Neural progenitor cell (in vitro differentiated cells): ENCODE data around the gene RORC. TPM values are rescaled to one million over a fixed set of nuclear protein-coding genes. Genes with fewer than 3 reads are reported as not detected.

Experiments
- DNase-seq: peaks from one replicate; pipeline ENCODE4 v3.0.0-alpha.2; 2016; ENCODE audit warnings: low spot score
- H2AFZ ChIP-seq: fragments of 200-600 bp; sonication (generic); replicated peaks from 2 replicates; pipeline ENCODE4 v1.6.1; 2016; ENCODE audit warnings: antibody characterized with exemption
- H3F3A ChIP-seq: fragments of 200-600 bp; sonication (generic); 2 replicates; pipeline ENCODE4 v1.6.1; 2016; ENCODE audit warnings: antibody characterized with exemption, low read depth
- H3K27ac ChIP-seq: fragments of 200-600 bp; sonication (generic); 2 replicates; pipeline ENCODE4 v1.5.1; 2016; ENCODE audit warnings: mild to moderate bottlenecking
- H3K27me3 ChIP-seq: fragments of 200-600 bp; sonication (generic); 2 replicates; pipeline ENCODE4 v1.6.1; 2016; ENCODE audit warnings: mild to moderate bottlenecking, moderate library complexity
- H3K36me3 ChIP-seq: fragments of 200-600 bp; sonication (generic); 2 replicates; pipeline ENCODE4 v1.5.1; 2016
- H3K4me1 ChIP-seq: fragments of 200-600 bp; sonication (generic); 2 replicates; pipeline ENCODE4 v1.6.1; 2016; ENCODE audit warnings: mixed run types
- H3K4me2 ChIP-seq: fragments of 200-600 bp; sonication (generic); 2 replicates; pipeline ENCODE4 v1.6.1; 2016
- H3K4me3 ChIP-seq: fragments of 200-600 bp; sonication (generic); 2 replicates; pipeline ENCODE4 v1.5.1; 2016
- H3K79me2 ChIP-seq: fragments of 200-600 bp; sonication (generic); 2 replicates; pipeline ENCODE4 v1.6.1; 2016; ENCODE audit warnings: low read depth
- H3K9ac ChIP-seq: fragments of 200-600 bp; sonication (generic); 2 replicates; pipeline ENCODE4 v1.6.1; 2016
- H3K9me3 ChIP-seq: fragments of 200-600 bp; sonication (generic); 2 replicates; pipeline ENCODE4 v1.5.1; 2016; ENCODE audit warnings: low read depth
- H4K20me1 ChIP-seq: fragments of 200-600 bp; sonication (generic); 2 replicates; pipeline ENCODE4 v1.6.1; 2016; ENCODE audit warnings: low read depth
- H3K27ac Mint-ChIP-seq: 3 replicates; pipeline ENCODE4 v1.8.0; 2021; ENCODE audit warnings: mixed read lengths
- H3K27me3 Mint-ChIP-seq: 2 replicates; pipeline ENCODE4 v1.8.0; 2022; ENCODE audit warnings: low read depth, mild to moderate bottlenecking, inconsistent platforms, moderate library complexity, mixed read lengths; ENCODE audit not compliant: insufficient read depth
- H3K36me3 Mint-ChIP-seq: 3 replicates; pipeline ENCODE4 v1.8.0; 2021; ENCODE audit warnings: mixed read lengths
- H3K4me1 Mint-ChIP-seq: 3 replicates; pipeline ENCODE4 v1.8.0; 2021; ENCODE audit warnings: mixed read lengths
- H3K4me3 Mint-ChIP-seq: 3 replicates; pipeline ENCODE4 v1.8.0; 2021; ENCODE audit warnings: mild to moderate bottlenecking, moderate library complexity, mixed read lengths
- H3K9me3 Mint-ChIP-seq: 3 replicates; pipeline ENCODE4 v1.8.0; 2020; ENCODE audit warnings: mixed read lengths
- CTCF ChIP-seq: fragments of 200-600 bp; sonication (generic); IDR thresholded peaks from 2 replicates; pipeline ENCODE4 v1.5.1; 2017; ENCODE audit warnings: antibody characterized with exemption, mild to moderate bottlenecking
- EZH2 ChIP-seq: fragments of 200-600 bp; sonication (generic); IDR thresholded peaks from 2 replicates; pipeline ENCODE4 v1.6.1; 2017; ENCODE audit warnings: antibody characterized with exemption, mild to moderate bottlenecking, moderate library complexity
- EZH2phosphoT487 ChIP-seq: fragments of 200-600 bp; sonication (generic); IDR thresholded peaks from 2 replicates; pipeline ENCODE4 v1.6.1; 2017; ENCODE audit warnings: antibody characterized with exemption
- total RNA-seq: library from RNA; depleted of rRNA; stranded (reverse); fragments of >200 nt; gene quantifications from 2 replicates; pipeline ENCODE4 v1.2.3, GENCODE V29; 2015; ENCODE audit warnings: low replicate concordance

RORC gene
- total RNA-seq, 1 donor from 2014 or later: not detected

- Histone ChIP-seq H3K4me1 (no peaks in the 10 kb centered on the region), H3K9me3 (no peaks in the 10 kb centered on the region), H4K20me1 (no peaks in the 10 kb centered on the region), H3K27ac (no peak overlapping the region), H3K79me2 (no peaks in the 10 kb centered on the region), H3K4me3 (no peak overlapping the region), H3K36me3 (no peaks in the 10 kb centered on the region), H2AFZ (no peak overlapping the region), H3K4me2 (no peak overlapping the region), H3K9ac (no peak overlapping the region), H3K27me3 (no peaks in the 10 kb centered on the region), H3F3A (no peaks in the 10 kb centered on the region)
- no peak for TF ChIP-seq CTCF
- DNase-seq: no peak
- H3K4me1 Mint-ChIP-seq: peaks cover 3% of the 10 kb centered on the region
- H3K9me3 Mint-ChIP-seq: no peaks in the 10 kb centered on the region
- H3K27ac Mint-ChIP-seq: no peak overlapping the region
- H3K36me3 Mint-ChIP-seq: no peaks in the 10 kb centered on the region
- peaks cover 10% of the 10 kb centered on the region for H3K27me3 Mint-ChIP-seq
- H3K4me3 Mint-ChIP-seq: no peak overlapping the region
These were observed 23.1 kb upstream of the RORC start for GRCh38 chr1:151854658-151855057.

- no peaks in the 10 kb centered on the region for H3K36me3 ChIP-seq
- no peaks in the 10 kb centered on the region for H4K20me1 ChIP-seq
- no peak within 1 kb of the TSS for H3K9ac ChIP-seq
- H3K79me2 ChIP-seq: no peaks in the 10 kb centered on the region
- Mint-ChIP-seq H3K9me3 (no peaks in the 10 kb centered on the region), H3K4me3 (no peak within 1 kb of the TSS), H3K4me1 (peaks cover 3% of the 10 kb centered on the region), H3K27me3 (peaks cover 10% of the 10 kb centered on the region), H3K27ac (no peak within 1 kb of the TSS), H3K36me3 (no peaks in the 10 kb centered on the region)
- no peaks in the 10 kb centered on the region for H3K9me3 ChIP-seq
- H3F3A ChIP-seq: no peaks in the 10 kb centered on the region
- no peak for DNase-seq
- no peaks in the 10 kb centered on the region for H3K4me1 ChIP-seq
- H2AFZ ChIP-seq: no peak within 1 kb of the TSS
- no peak for TF ChIP-seq EZH2
- no peak within 1 kb of the TSS for H3K27ac ChIP-seq
- H3K4me2 ChIP-seq: no peak within 1 kb of the TSS
- H3K27me3 ChIP-seq: no peaks in the 10 kb centered on the region
- no peak within 1 kb of the TSS for H3K4me3 ChIP-seq
These were observed 21.9 kb upstream of the RORC start, which contains the start of gene THEM5 for GRCh38 chr1:151853411-151853943. TSS of gene THEM5 (minus strand) at chr1:151853712. CDS start at chr1:151853565, 147 bp downstream.

GRCh38 chr1:151852733-151853132 lies 21.1 kb upstream of the RORC start:
- no peak overlapping the region for H3K27ac ChIP-seq
- no peak overlapping the region for H2AFZ ChIP-seq
- H4K20me1 ChIP-seq: no peaks in the 10 kb centered on the region
- H3K36me3 Mint-ChIP-seq: no peaks in the 10 kb centered on the region
- peaks cover 3% of the 10 kb centered on the region for H3K4me1 Mint-ChIP-seq
- no peak for TF ChIP-seq CTCF
- TF ChIP-seq EZH2phosphoT487: no peak
- no peak for TF ChIP-seq EZH2
- H3F3A ChIP-seq: no peaks in the 10 kb centered on the region
- no peaks in the 10 kb centered on the region for H3K79me2 ChIP-seq
- no peaks in the 10 kb centered on the region for H3K27me3 ChIP-seq
- H3K4me1 ChIP-seq: no peaks in the 10 kb centered on the region
- no peak for DNase-seq
- H3K9me3 Mint-ChIP-seq: no peaks in the 10 kb centered on the region
- no peak overlapping the region for H3K4me2 ChIP-seq
- H3K27ac Mint-ChIP-seq: no peak overlapping the region
- H3K36me3 ChIP-seq: no peaks in the 10 kb centered on the region
- H3K9me3 ChIP-seq: no peaks in the 10 kb centered on the region
- no peak overlapping the region for H3K4me3 Mint-ChIP-seq
- H3K27me3 Mint-ChIP-seq: peaks cover 10% of the 10 kb centered on the region
- H3K4me3 ChIP-seq: no peak overlapping the region
- H3K9ac ChIP-seq: no peak overlapping the region

- H3K4me3 ChIP-seq: no peak overlapping the region
- H3K36me3 ChIP-seq: no peaks in the 10 kb centered on the region
- no peak overlapping the region for H3K4me2 ChIP-seq
- peaks cover 10% of the 10 kb centered on the region for H3K27me3 Mint-ChIP-seq
- H3F3A ChIP-seq: no peaks in the 10 kb centered on the region
- no peaks in the 10 kb centered on the region for H3K79me2 ChIP-seq
- no peaks in the 10 kb centered on the region for H3K36me3 Mint-ChIP-seq
- no peaks in the 10 kb centered on the region for H3K9me3 ChIP-seq
- H3K27ac ChIP-seq: no peak overlapping the region
- DNase-seq: no peak
- H3K9ac ChIP-seq: no peak overlapping the region
- no peaks in the 10 kb centered on the region for H3K4me1 ChIP-seq
- TF ChIP-seq EZH2phosphoT487: no peak
- TF ChIP-seq CTCF: no peak
- no peak for TF ChIP-seq EZH2
- no peak overlapping the region for H2AFZ ChIP-seq
- no peaks in the 10 kb centered on the region for H4K20me1 ChIP-seq
- no peaks in the 10 kb centered on the region for H3K27me3 ChIP-seq
- no peaks in the 10 kb centered on the region for H3K9me3 Mint-ChIP-seq
- H3K27ac Mint-ChIP-seq: no peak overlapping the region
- H3K4me1 Mint-ChIP-seq: peaks cover 3% of the 10 kb centered on the region
- no peak overlapping the region for H3K4me3 Mint-ChIP-seq
These were observed 20.3 kb upstream of the RORC start for GRCh38 chr1:151851886-151852285.
